IMR-90 (cell line): ENCODE data around the gene BOLA1.
A peak's percentile ranks its signal among the peaks of the same experiment; 100 is the strongest.

Experiments used
- CTCF ChIP-seq: conservative IDR thresholded peaks from 2 replicates; pipeline ENCODE4 v1.5.1; 2012; ENCODE audit warnings: mild to moderate bottlenecking, low read depth, low read length, improper control_type of control experiment
- POLR2A ChIP-seq: IDR thresholded peaks from 2 replicates; pipeline ENCODE4 v1.6.1; 2012; ENCODE audit warnings: mild to moderate bottlenecking, low read depth, low read length
- RFX5 ChIP-seq: IDR thresholded peaks from 2 replicates; pipeline ENCODE4 v1.8.0; 2012; ENCODE audit warnings: low read depth, mild to moderate bottlenecking, low read length, moderate library complexity

- TF ChIP-seq RFX5 (no peak), POLR2A (peak; percentile 97), CTCF (no peak)
These were observed 11.7 kb upstream of the BOLA1 start for GRCh38 chr1:149887456-149888246.
